HCT116 (cell line): ENCODE results near the gene ITGAE.

Experiments used
- CBX3 ChIP-seq: IDR thresholded peaks from 2 replicates; pipeline ENCODE4 v1.6.1; 2012; ENCODE audit warnings: low read depth
- EZH2 ChIP-seq: fragments of 200-600 bp; sonication (generic); IDR thresholded peaks from 2 replicates; pipeline ENCODE4 v1.6.1; 2017; ENCODE audit warnings: antibody characterized with exemption, mixed run types
- POLR2AphosphoS5 ChIP-seq: IDR thresholded peaks from 2 replicates; pipeline ENCODE4 v1.6.1; 2011; ENCODE audit warnings: mild to moderate bottlenecking, low read depth, low read length, moderate library complexity
- YY1 ChIP-seq: IDR thresholded peaks from 2 replicates; pipeline ENCODE4 v1.6.1; 2011; ENCODE audit warnings: low read length, low read depth, moderate library complexity, mild to moderate bottlenecking; ENCODE audit not compliant: insufficient replicate concordance; ENCODE audit errors: extremely low read depth
- ZFX ChIP-seq: fragments of 450-650 bp; IDR thresholded peaks from 2 replicates; pipeline ENCODE4 v1.6.1; 2017
- TF ChIP-seq, protein P1 (sequence below), 3 experiments: fragments of 200-600 bp in 1 of 3; sonication (generic) in 1 of 3; IDR thresholded peaks in 2 of 3; conservative IDR thresholded peaks in 1 of 3; 2 replicates each; pipeline ENCODE4 v1.5.1; 2012 to 2017; ENCODE audit warnings: low read depth in 2 of 3, low read length in 2 of 3, antibody characterized with exemption in 1 of 3, borderline replicate concordance in 1 of 3, control low read depth in 1 of 3, mild to moderate bottlenecking in 1 of 3, mixed read lengths in 1 of 3, mixed run types in 1 of 3, moderate library complexity in 1 of 3; ENCODE audit not compliant: insufficient read depth in 1 of 3

DNA sequence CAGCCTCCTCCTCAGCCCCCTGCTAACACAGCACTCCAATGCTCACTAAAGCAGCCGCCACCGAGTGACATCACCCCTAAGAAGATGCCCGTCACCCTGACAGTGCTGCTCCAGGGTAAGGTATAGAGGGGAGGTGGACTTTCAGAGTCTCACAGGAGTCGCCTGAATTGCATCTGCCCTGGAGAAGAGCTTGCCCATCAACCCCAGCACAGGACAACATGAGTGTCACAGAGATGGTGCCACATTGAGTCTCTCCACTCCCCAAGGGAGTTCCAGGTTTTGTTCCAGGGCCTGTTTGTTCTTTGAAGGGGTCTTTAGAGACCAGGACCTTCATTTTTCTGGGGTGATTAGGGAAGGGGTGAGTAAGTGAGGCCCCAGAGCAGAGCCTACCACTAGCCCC lies 102.8 kb downstream of the ITGAE start:
- TF ChIP-seq CBX3 (no peak), YY1 (no peak), EZH2 (no peak), ZFX (no peak), POLR2AphosphoS5 (no peak)
- TF ChIP-seq, protein P1, sequence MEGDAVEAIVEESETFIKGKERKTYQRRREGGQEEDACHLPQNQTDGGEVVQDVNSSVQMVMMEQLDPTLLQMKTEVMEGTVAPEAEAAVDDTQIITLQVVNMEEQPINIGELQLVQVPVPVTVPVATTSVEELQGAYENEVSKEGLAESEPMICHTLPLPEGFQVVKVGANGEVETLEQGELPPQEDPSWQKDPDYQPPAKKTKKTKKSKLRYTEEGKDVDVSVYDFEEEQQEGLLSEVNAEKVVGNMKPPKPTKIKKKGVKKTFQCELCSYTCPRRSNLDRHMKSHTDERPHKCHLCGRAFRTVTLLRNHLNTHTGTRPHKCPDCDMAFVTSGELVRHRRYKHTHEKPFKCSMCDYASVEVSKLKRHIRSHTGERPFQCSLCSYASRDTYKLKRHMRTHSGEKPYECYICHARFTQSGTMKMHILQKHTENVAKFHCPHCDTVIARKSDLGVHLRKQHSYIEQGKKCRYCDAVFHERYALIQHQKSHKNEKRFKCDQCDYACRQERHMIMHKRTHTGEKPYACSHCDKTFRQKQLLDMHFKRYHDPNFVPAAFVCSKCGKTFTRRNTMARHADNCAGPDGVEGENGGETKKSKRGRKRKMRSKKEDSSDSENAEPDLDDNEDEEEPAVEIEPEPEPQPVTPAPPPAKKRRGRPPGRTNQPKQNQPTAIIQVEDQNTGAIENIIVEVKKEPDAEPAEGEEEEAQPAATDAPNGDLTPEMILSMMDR (IDR thresholded peaks at IDR 0.05 in 2 of 3, conservative IDR thresholded peaks at IDR 0.05 in 1 of 3; ENCODE audit: borderline replicate concordance in 1 of 3, insufficient read depth in 1 of 3, low read depth in 2 of 3, low read length in 2 of 3), result no peak
